Large intestine (tissue), 3 donors: ENCODE results near the gene C10orf67. TPM values are rescaled to one million over a fixed set of nuclear protein-coding genes. Genes with fewer than 3 reads are reported as not detected.
"Not testable (repeated sequence)": the region's sequence is repeated elsewhere in the genome, so short reads cannot be mapped to it uniquely, and the experiment has no call there.

Experiments
- DNase-seq, 2 donors: peaks; one replicate each; pipeline versions ENCODE4 v3.0.0 to v3.0.0-alpha.2; 2013
- H3K27ac ChIP-seq: one replicate; pipeline ENCODE4 v1.5.1; 2013; ENCODE audit warnings: low read length
- H3K27me3 ChIP-seq: 2 replicates; pipeline ENCODE4 v1.6.1; 2013; ENCODE audit warnings: low read length; ENCODE audit not compliant: control insufficient read depth, insufficient read depth
- H3K36me3 ChIP-seq: 2 replicates; pipeline ENCODE4 v1.6.1; 2013; ENCODE audit warnings: low read length; ENCODE audit not compliant: control insufficient read depth, insufficient read depth
- H3K4me1 ChIP-seq: one replicate; pipeline ENCODE4 v1.6.1; 2013; ENCODE audit warnings: low read length; ENCODE audit not compliant: control insufficient read depth, insufficient read depth
- H3K4me3 ChIP-seq: one replicate; pipeline ENCODE4 v1.5.1; 2013; ENCODE audit warnings: low read length
- H3K9me3 ChIP-seq: one replicate; pipeline ENCODE4 v1.6.1; 2013; ENCODE audit warnings: mild to moderate bottlenecking, low read depth, low read length, moderate library complexity; ENCODE audit not compliant: control insufficient read depth
- WGBS: methylation state at CpG from one replicate; pipeline ENCODE4 v1.1.5; 2013; ENCODE audit warnings: low lambda C conversion rate; ENCODE audit not compliant: insufficient coverage; 5-methylcytosine and 5-hydroxymethylcytosine counted together
- polyA plus RNA-seq: library from polyadenylated mRNA; unstranded; fragments of 120-200 nt; gene quantifications from one replicate; pipeline ENCODE4 v1.2.1, GENCODE V29; 2013

Gene C10orf67
- polyA plus RNA-seq, 1 donor = 0.27 TPM

GRCh38 chr10:23310404-23310803, 34.2 kb downstream of the C10orf67 start:
- H3K4me3 ChIP-seq = no peak overlapping the region
- H3K27ac ChIP-seq = no peak overlapping the region
- no peaks in the 10 kb centered on the region for H3K4me1 ChIP-seq
- no peak for DNase-seq
- 20% methylated on average over 1 of the region's 1 CpG for WGBS
- H3K27me3 ChIP-seq = no peaks in the 10 kb centered on the region
- H3K9me3 ChIP-seq = no peaks in the 10 kb centered on the region
- no peaks in the 10 kb centered on the region for H3K36me3 ChIP-seq

DNA sequence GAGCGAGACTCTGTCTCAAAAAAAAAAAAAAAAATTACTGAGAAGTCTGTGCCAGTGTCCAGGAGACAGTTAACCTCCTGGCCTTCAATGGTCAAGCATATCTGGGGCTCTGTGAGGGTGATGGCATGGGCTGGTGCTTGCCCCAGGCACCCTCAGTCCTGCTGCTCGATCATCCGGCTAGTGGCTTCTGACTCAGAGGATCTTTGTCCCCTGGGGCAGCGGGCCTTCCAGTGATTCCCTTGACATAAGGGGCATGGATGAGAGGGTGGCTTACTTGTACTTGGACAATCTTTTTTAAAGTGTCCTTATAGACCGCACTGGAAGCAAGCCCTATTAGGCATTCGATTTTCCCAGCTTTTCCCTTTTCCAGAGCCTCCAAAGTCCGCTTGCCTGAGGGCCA, 44.6 kb downstream of the C10orf67 start:
- H3K4me1 ChIP-seq, H3K27ac ChIP-seq, DNase-seq, H3K4me3 ChIP-seq, H3K36me3 ChIP-seq, H3K27me3 ChIP-seq, H3K9me3 ChIP-seq: not testable (repeated sequence)
- WGBS = no CpG with 5 or more reads among the region's 7 CpGs

DNA sequence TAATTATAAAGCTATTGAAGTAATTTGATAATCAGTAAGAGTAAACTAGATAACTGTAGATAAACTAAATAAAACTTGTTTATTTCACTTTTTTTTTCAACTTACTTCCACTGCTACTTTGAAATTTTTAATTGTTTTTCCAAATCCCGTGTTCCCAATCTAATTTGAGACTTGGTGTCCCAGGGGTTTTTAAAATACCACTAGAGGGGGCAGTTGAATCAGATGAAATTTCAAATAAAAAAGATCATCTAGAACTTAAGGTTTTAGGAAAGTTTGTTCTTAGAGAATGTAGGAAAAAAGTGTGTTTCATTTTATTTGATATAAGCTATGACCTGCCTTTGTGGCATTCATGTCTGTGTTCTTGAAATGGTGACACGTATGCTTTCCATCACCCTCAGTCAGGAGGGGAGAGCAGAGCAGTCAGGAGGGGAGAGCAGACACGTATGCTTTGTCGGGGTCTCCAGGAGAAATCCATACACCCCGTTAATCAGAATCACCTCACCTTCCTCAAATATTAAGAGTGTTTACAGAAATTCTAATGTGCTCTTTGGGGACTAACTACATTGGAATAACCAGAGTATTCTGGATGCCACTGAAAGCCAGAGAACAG, 49.9 kb downstream of the C10orf67 start:
- Histone ChIP-seq H3K4me3 (no peak overlapping the region), H3K4me1 (no peaks in the 10 kb centered on the region), H3K9me3 (no peaks in the 10 kb centered on the region), H3K27ac (no peak overlapping the region), H3K27me3 (peaks cover 12% of the 10 kb centered on the region), H3K36me3 (no peaks in the 10 kb centered on the region)
- no peak for DNase-seq
- WGBS = 14% methylated on average over 1 of the region's 5 CpGs

DNA sequence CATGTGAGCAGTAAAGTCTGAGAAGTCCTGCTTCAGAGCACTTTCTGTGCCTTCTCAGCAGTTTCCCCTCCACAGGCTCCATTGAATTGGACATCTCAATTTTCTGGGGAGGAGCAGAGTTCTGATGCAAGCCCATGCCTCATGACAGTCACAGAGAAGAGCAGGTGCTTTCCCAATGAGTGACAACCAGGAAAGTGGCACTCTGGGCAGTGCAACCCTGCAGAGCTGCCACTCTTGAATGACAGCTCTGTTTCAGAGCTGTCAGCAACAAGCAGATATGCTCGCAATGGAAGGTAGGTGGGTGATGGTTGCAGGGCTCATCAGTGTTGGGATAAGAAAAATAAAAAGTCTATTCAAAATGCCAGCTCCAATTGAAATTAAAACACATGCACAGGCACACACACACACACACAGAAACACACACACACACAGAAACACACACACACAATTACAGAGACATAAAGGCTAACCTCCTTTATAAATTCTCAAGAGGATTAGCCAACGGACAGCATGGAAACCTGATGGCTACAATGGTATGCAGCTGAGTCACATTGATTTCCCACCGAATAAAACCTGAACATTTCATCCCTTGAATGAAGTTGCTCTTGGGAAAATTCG, 50.5 kb downstream of the C10orf67 start:
- Histone ChIP-seq H3K4me1 (no peaks in the 10 kb centered on the region), H3K27me3 (peaks cover 12% of the 10 kb centered on the region), H3K36me3 (no peaks in the 10 kb centered on the region), H3K9me3 (no peaks in the 10 kb centered on the region), H3K4me3 (no peak overlapping the region), H3K27ac (no peak overlapping the region)
- no peak for DNase-seq
- no CpG with 5 or more reads among the region's 4 CpGs for WGBS

DNA sequence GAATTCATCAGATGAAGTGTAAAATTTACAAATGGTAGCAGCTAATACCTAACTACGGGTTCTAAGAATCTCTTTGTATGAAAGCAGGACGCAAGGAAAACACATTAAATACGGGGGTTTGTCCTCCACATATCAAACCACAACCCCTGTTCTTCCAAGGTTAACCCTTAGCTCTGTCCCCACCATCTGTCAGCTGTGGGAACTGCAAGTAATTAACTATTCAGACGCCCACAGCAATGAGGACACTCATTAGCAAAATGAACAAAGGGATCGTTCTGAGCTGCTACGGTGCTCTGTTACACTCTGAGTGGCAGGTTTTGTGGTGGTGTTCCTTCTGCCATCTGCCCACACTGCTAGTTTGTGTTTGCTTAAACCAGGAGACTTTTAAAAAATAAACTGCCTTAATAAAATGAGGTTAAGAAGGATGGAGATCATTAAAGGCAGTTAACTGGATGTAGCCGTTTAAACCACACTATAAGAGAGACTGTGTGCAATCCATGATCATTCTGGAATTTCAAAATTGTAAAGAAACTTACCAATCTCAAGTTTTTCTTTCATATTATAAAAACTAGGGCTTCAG, 51.4 kb downstream of the C10orf67 start:
- no peak for DNase-seq
- H3K9me3 ChIP-seq = no peaks in the 10 kb centered on the region
- no peak overlapping the region for H3K27ac ChIP-seq
- H3K36me3 ChIP-seq = no peaks in the 10 kb centered on the region
- no peak overlapping the region for H3K4me3 ChIP-seq
- H3K27me3 ChIP-seq = peaks cover 12% of the 10 kb centered on the region
- H3K4me1 ChIP-seq = no peaks in the 10 kb centered on the region
- 56% methylated on average over 1 of the region's 7 CpGs for WGBS

- Histone ChIP-seq H3K9me3 (no peaks in the 10 kb centered on the region), H3K36me3 (no peaks in the 10 kb centered on the region), H3K4me3 (no peak overlapping the region), H3K27ac (no peak overlapping the region), H3K27me3 (peaks cover 12% of the 10 kb centered on the region), H3K4me1 (no peaks in the 10 kb centered on the region)
- DNase-seq = no peak
- WGBS = 45% methylated on average over 6 of the region's 13 CpGs
Observed at GRCh38 chr10:23291551-23292334, 52.9 kb downstream of the C10orf67 start.

DNA sequence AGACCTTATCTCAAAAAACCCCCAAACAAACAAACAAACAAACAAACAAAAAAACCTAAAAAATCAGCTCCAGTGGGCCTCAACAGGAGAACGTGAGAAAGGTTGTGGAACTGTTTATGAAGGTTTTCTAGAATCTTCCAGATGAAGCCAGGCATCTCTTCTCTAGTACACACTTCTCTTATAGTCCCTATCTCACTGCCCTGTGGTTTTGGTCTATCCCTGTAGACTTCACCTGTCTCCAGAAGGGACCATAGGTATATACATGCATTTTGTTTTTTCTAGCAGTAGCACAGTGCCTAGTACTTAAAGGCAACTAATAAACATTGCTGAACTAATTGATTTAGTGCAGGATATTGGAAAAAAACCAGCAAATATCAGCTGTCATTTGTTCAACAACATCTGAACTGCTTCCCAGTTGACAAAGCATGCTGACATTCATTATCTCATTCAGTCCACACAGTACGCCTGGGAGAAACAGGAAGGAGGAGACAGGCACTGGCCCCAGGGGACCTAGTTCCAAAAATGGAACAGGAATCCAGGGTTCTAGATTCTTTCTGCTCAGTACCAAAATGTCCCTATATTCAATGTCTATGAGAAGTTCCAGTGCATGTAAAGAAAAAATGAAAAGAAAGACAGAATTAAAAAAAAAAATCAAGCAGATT, 59.8 kb downstream of the C10orf67 start:
- no peak overlapping the region for H3K4me3 ChIP-seq
- no peak for DNase-seq
- H3K27ac ChIP-seq = no peak overlapping the region
- H3K4me1 ChIP-seq = no peaks in the 10 kb centered on the region
- H3K9me3 ChIP-seq = no peaks in the 10 kb centered on the region
- H3K27me3 ChIP-seq = peaks cover 2% of the 10 kb centered on the region
- WGBS = no CpG with 5 or more reads among the region's 2 CpGs
- no peaks in the 10 kb centered on the region for H3K36me3 ChIP-seq

GRCh38 chr10:23284155-23284554, 60.4 kb downstream of the C10orf67 start:
- Histone ChIP-seq H3K9me3 (no peaks in the 10 kb centered on the region), H3K36me3 (no peaks in the 10 kb centered on the region), H3K4me3 (no peak overlapping the region), H3K27me3 (peaks cover 2% of the 10 kb centered on the region), H3K4me1 (no peaks in the 10 kb centered on the region), H3K27ac (no peak overlapping the region)
- no peak for DNase-seq
- no CpG with 5 or more reads among the region's 3 CpGs for WGBS

GRCh38 chr10:23283680-23284079, 60.9 kb downstream of the C10orf67 start:
- Histone ChIP-seq H3K27me3 (peaks cover 2% of the 10 kb centered on the region), H3K36me3 (no peaks in the 10 kb centered on the region), H3K4me3 (no peak overlapping the region), H3K4me1 (no peaks in the 10 kb centered on the region), H3K9me3 (no peaks in the 10 kb centered on the region), H3K27ac (no peak overlapping the region)
- WGBS = no CpG with 5 or more reads among the region's 7 CpGs
- DNase-seq = no peak

DNA sequence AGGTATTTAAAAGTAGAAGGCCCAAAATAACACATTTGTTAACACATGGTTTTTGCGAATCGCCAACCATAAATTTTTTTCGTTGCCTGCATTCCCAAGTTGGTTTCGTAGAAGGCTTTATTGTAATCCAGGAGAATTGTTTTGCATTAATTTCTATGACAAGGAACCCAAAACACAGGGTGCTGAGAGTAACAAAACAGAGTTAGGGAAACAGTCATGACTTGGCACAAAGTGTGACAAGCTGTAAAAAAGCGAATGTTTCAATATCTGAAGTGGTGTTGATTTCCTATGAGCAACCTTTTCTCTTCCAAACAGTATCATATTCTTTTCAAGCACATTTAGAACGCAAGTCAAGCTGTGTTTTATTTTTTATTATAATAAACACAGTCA, 63.6 kb downstream of the C10orf67 start:
- no peak overlapping the region for H3K4me3 ChIP-seq
- H3K36me3 ChIP-seq = no peaks in the 10 kb centered on the region
- H3K27ac ChIP-seq = no peak overlapping the region
- DNase-seq = no peak
- H3K9me3 ChIP-seq = no peaks in the 10 kb centered on the region
- WGBS = 58% methylated on average over 5 of the region's 6 CpGs
- H3K27me3 ChIP-seq = peaks cover 2% of the 10 kb centered on the region
- H3K4me1 ChIP-seq = no peaks in the 10 kb centered on the region
